Stimulated activated CD8-positive, alpha-beta memory T cell treated with anti-CD3 and anti-CD28 coated beads, Interleukin-12 subunit alpha, Interleukin-12 subunit beta, amount 100 ng/mL, for 24 hours (primary cell): Measurements from ENCODE around the gene ATP2A3.
"Not testable (repeated sequence)": the region's sequence is repeated elsewhere in the genome, so short reads cannot be mapped to it uniquely, and the experiment has no call there.

Source experiments
- DNase-seq: peaks from one replicate; pipeline ENCODE4 v3.0.0-alpha.2; 2020; ENCODE audit errors: extremely low read depth

The ATP2A3 gene

GRCh38 chr17:3991699-3992098, 27.5 kb upstream of the ATP2A3 start:
- DNase-seq, result not testable (repeated sequence)

DNA sequence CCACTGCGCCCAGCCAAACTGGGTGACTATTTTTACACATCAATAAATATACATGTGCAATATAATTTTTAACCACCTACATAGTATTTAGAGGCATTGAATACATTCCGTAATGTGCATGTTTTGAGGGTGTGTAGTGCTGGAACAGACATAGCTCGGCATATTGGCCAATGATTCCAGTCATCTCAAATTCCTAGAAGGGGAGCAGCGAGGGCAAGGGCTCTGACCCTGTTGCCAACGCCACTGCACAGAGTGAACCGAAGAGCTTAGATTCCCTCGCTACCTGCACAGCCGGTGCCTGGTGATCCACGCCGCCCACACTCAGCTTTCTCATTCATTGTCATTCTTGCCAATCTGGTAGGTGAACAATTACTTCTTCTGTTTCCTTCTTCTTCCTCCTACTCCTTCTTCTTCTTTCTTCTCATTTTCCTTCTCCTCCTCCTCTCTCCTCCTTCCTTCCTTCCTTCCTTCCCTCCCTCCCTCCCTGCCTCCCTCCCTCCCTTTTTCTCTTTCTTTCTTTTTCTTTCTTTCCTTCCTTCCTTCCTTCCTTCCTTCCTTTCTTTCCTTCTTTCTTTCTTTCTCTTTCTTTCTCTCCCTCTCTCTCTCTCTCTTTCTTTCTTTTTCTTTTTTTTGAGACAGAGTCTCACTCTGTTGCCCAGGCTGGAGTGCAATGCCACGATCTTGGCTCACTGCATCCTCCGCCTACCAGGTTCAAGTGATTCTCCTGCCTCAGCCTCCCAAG, 26.3 kb upstream of the ATP2A3 start:
- no peak for DNase-seq

GRCh38 chr17:3989041-3989886, 25.0 kb upstream of the ATP2A3 start:
- no peak for DNase-seq

GRCh38 chr17:3988297-3989040, 24.2 kb upstream of the ATP2A3 start:
- no peak for DNase-seq

DNA sequence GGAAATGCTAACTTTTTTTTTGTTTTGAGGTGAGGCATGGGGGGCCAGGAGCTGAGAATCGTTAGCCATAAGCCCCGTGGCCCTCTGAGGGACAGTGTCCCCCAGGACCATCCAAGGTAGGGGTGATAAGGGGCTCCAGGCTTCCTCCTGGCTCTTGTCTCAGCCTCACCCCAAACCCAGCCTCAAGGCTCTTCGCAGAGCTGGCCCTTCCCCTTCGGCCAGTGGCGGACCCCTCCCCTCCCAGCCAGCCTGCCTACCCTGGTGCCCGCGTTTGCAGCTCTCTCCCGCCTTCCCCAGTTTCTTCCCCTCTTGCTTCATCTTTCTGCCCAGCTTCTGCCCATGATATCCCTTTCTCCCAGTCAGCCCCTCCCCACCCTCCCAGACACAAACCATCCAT, 22.7 kb upstream of the ATP2A3 start:
- no peak for DNase-seq

- DNase-seq, result no peak
These were observed 22.2 kb upstream of the ATP2A3 start for GRCh38 chr17:3986270-3986938.

DNA sequence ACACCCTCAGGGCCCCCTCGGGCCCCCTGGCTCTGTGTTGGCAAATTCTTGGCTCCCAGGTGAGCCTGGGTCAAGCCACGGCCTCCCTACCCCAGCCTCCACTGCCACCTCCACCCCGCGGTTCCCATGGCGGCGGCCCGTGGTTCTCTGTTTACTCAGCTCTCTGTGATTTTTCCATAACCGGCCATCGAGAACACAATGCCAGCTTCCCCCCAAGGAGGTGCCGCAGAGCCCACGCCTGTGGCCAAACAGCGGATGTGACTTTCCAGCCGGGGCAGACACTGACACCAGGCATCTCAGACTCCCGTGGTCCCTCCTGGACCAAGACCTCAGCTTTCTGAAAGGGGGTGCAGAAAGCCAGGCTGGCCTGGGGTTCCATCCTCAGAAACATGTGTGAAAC, 21.6 kb upstream of the ATP2A3 start:
- DNase-seq, result no peak

GRCh38 chr17:3983606-3984484, 19.6 kb upstream of the ATP2A3 start:
- DNase-seq, result no peak

DNA sequence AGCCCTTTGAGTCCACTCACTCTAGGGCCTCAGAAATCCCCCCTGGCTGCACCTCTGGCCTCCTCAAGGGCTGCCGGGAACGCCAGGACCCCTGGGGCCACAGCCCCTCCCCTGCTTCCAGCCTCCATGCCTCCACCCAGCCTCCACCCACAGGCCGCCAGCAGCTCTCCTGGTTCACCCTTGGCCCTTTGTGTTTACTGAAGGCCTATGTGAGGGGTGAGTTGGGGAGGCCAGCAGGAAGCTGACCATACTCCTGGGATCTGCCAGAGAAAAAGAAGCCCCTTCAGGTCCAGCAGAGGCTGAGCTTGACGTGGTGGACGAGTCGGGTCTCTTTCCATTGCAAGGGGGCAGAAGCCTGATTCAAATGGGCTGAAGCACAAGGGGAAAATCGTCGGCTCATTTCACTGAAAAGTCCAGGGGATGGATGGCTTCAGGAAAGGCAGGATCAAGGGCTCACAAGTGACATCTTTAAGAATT, 18.3 kb upstream of the ATP2A3 start:
- no peak for DNase-seq

GRCh38 chr17:3982113-3982512, 17.9 kb upstream of the ATP2A3 start:
- DNase-seq, result no peak

DNA sequence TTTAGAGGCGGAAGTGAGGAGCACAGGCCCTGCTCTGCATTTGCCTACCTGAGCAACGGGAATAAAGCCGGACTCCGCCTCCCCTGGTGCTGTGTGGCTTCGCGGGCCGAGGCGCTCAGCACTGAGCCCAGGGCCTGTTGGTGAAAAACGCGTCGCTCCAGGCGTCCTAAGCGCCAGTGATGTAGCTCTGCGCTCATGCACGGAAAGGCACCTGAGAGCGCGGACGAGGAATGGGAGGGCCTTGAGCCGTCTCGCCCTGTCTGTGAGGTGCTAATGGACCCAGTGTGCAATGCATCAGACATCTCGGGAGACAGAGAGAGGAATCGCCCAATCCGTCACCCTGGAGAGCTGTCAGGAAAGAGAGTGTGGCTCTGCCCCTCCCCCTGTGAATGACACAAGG, 17.2 kb upstream of the ATP2A3 start:
- DNase-seq, result no peak

DNA sequence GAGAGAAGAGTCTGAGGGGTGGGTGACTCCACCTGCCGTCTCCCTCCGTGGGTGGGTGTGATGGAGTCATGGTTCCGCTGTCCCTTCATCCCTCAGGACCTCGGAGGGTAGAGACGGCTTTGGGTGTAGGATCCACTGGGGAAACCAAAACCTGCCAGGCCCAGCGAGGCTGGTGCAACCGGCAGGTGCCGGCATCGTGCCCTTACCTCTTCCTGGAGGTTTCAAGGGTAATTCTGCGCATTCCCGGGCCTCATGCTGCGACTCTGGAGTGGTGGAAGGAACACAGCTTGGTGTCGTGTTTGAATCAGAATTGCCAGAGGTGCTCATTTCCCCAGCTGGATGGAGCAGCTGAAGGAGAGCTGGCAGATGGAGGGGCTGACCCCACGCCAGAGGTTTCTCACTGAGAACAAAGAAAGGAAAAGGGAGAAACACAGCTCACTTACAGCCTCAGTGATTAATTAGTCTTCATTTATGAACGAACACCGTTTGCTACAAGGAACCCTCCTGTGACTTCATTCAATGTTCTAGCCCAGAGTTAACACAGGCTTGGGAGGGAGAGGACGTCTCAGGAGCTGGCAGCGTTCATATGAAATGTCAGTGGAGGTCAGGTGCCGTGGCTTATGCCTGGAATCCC, 16.3 kb upstream of the ATP2A3 start:
- DNase-seq, result no peak

GRCh38 chr17:3979290-3979611, 15.0 kb upstream of the ATP2A3 start:
- no peak for DNase-seq

DNA sequence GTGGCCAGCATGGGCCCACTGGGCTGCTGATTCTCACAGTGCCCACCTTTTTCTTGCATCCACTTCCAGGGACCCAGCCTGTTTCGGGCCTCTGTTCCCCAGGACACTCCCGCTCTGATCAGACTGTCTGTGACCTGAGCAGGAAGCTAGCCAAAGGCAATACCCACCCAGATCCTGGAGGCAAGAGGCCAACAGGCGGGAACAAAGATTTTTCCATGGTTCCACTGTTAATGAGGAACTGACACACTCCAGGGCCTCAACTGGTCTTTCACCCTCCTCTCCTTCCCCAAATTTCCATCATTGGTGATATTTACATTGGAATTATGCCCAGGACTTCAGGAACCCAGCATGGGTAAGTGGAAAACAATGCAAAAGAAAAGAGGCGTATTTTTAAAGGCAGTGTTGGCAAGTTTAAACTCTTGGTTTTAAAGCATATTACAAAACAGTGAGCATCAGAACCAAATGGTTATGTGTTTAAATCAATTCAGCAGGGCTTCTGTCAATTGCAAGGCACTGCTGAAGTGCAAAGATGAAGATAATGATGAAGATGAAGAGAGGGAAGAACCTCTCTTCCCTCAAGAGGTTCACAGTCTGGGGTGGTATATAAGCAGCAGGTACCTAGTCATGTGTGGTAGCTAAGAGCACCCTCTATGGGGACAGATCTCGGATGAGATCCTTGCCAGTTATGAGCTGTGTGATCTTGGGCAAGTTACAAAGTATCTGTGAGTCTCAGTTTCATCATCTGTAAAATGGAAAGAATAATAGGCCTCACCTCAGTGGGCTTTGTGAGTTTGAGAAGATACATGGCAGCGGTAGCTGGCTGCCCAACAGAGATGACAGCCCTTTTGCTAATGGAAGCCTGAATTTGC, 14.4 kb upstream of the ATP2A3 start:
- DNase-seq, result no peak

DNA sequence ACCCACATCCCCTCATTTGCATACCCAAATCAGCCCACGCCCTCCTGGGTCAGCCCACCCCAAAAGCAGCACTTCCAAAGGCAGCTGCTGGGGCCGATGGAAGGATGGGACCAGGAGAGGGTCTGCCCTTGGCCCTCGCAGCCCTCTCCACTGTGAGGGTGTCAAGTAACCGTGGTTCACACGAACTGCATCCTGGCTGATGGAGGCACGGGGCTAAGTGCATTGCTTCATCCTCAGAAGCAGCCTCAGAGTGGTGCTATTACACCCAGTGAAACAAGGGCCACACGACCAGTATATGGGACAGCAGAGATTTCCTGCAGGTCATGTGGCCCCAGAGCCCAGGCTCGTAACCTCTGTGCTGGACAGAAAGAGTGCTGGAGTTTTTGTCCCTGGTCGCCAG, 13.2 kb upstream of the ATP2A3 start:
- no peak for DNase-seq

DNA sequence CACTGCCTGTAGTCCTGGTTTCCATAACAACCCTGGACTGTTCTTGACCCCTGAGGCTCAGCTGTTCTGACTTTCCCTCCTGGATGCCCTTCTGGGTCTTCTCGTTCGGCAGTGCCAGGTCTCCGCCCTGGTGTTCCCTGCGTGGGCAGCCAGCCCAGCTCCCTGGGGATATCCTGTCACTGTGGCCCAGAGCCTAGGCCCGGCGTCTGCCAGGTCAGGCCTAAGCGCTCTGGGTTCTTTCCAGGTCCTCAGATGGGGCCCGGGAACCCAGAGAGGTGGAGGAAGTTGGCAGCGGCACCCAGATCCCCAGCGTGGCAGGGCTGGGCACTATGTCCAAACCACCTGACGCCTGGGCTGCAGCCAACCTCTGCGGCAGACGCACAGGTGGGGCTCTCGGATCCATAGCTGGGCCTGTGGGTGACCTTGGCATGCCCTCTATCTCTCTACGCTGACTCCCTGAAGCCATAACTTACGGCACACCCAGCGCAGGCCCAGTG, 12.5 kb upstream of the ATP2A3 start:
- DNase-seq, result no peak

DNA sequence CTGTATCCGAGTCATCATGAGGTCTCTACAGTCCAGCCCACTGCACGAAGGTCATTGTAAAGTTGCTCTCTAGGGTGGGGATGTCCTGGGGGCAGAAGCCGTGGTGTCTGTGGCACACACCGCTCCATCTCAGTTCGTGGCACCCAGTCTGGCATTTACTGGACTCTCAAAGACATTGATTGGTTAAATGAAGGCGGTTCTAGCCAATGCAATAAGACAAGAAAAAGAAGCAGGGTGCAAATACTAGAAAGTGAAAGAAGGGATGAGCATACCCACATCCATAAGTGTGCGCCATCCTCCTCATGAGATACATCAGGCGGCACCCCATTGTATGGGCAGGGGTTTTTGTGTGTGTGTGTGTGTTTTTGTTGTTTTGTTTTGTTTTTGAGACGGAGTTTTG, 10.7 kb upstream of the ATP2A3 start:
- DNase-seq, result no peak

GRCh38 chr17:3974138-3974687, 10.0 kb upstream of the ATP2A3 start:
- DNase-seq, result no peak
